Tibial nerve (tissue), 4 donors: ENCODE measurements around the gene USP25. TPM values are rescaled to one million over a fixed set of nuclear protein-coding genes. Genes with fewer than 3 reads are reported as not detected.

Experiments used
- DNase-seq, 2 donors: peaks; one replicate each; pipeline ENCODE4 v3.0.0-alpha.2; 2019; ENCODE audit warnings: low spot score in 2 of 2
- H3K27ac ChIP-seq, 4 donors: fragments of 200-600 bp; sonication (generic) in 3 of 4; one replicate each; pipeline ENCODE4 v1.5.1; 2017 to 2019; ENCODE audit warnings: mild to moderate bottlenecking in 1 of 4
- H3K27me3 ChIP-seq, 2 donors: fragments of 200-600 bp; sonication (generic) in 1 of 2; one replicate each; pipeline versions ENCODE4 v1.5.1 to v1.6.0; 2017 to 2019
- H3K36me3 ChIP-seq, 3 donors: fragments of 200-600 bp; sonication (generic); one replicate each; pipeline ENCODE4 v1.5.1; 2018 to 2019
- H3K4me1 ChIP-seq, 4 donors: fragments of 200-600 bp; sonication (generic) in 3 of 4; one replicate each; pipeline ENCODE4 v1.5.1; 2017 to 2019
- H3K4me3 ChIP-seq, 4 donors: fragments of 200-600 bp; sonication (generic) in 3 of 4; one replicate each; pipeline ENCODE4 v1.5.1; 2017 to 2019; ENCODE audit warnings: mild to moderate bottlenecking in 1 of 4, moderate library complexity in 1 of 4
- H3K9me3 ChIP-seq, 4 donors: fragments of 200-600 bp; sonication (generic) in 3 of 4; one replicate each; pipeline ENCODE4 v1.5.1; 2017 to 2019
- CTCF ChIP-seq, 5 experiments: fragments of 200-600 bp in 3 of 5; fragments of 450-650 bp in 2 of 5; sonication (generic) in 3 of 5; IDR thresholded peaks; one replicate each; pipeline ENCODE4 v1.5.1; 2016 to 2019; ENCODE audit warnings: antibody characterized with exemption in 5 of 5, mild to moderate bottlenecking in 3 of 5, moderate library complexity in 2 of 5
- EP300 ChIP-seq, 2 donors: sonication (generic); formaldehyde crosslinking; IDR thresholded peaks; one replicate each; pipeline ENCODE4 v1.6.1; 2017; ENCODE audit warnings: antibody characterized with exemption in 2 of 2, mild to moderate bottlenecking in 1 of 2
- POLR2A ChIP-seq, 2 donors: fragments of 450-650 bp; IDR thresholded peaks; one replicate each; pipeline ENCODE4 v1.6.1; 2017; ENCODE audit warnings: antibody characterized with exemption in 2 of 2, mild to moderate bottlenecking in 2 of 2, moderate library complexity in 2 of 2
- WGBS, 2 donors: methylation state at CpG; one replicate each; pipeline ENCODE4 v1.1.5; 2018; 5-methylcytosine and 5-hydroxymethylcytosine counted together
- total RNA-seq, 4 donors: library from RNA; depleted of rRNA; stranded (reverse); fragments of >200 nt; gene quantifications; one replicate each; pipeline ENCODE4 v1.1.0, GENCODE V29; 2016

The USP25 gene
- total RNA-seq, 4 donors from 2014 or later: 59.6 to 79.8 (median 69.9) TPM

DNA sequence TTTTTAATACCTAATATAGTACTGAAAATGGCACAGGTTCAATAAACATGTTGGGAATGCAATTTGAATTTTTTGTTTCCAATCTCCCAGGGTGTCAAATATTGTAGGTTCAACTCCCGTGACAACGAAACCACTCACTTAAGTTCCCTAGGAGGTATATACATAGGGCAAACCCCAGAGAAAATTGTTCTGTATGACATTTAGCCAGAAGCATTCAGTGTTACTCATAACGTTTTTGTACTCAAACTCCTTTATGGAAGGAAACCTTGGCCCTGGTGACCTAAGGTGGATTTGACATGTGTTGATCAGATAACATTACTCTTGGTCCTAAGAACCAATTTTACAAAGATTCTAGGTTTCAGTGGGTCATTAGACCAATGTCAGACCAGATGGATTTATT is 110.6 kb downstream of the USP25 start:
- DNase-seq: no peak
- 84 to 87% methylated on average over 3 of the region's 3 CpGs for WGBS, 2 donors
- Histone ChIP-seq H3K27ac (no peak overlapping the region), H3K27me3 (no peaks in the 10 kb centered on the region), H3K9me3 (no peaks in the 10 kb centered on the region), H3K36me3 (peaks cover 0 to 12% (median 0%) of the 10 kb centered on the region in 3 donors), H3K4me1 (peaks cover 0 to 24% (median 5%) of the 10 kb centered on the region in 4 donors), H3K4me3 (no peak overlapping the region)
- no peak for TF ChIP-seq CTCF (IDR thresholded peaks at IDR 0.05)

DNA sequence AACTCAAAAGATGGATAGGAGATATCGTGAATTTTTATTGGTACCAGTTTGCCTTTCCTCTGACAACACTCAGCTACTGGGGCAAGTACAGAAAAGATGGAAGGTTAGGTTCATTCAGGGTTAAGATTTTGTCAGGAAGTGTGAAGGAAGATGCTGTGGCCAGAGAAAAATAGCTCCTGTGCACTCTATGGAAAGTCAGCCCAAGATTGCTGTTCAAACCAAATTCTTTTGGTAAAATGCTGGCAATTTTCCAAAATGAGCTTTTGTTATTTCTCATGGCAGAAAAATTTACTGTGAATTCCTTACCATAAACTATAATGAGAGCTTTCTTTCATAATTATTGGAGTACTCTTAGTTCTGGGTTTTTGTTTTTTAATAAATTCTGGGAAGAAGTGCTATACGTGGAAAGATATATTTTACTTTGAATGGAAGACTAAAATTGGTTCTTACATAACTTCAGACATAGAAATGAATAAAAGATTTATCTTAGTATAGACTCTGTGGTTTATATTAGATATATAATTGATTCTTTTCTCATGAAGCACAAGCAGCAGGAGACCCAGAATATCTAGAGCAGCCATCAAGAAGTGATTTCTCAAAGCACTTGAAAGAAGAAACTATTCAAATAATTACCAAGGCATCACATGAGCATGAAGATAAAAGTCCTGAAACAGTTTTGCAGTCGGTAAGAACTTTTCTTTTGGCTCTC is 112.2 kb downstream of the USP25 start:
- DNase-seq: no peak
- peaks cover 0 to 12% (median 0%) of the 10 kb centered on the region in 3 donors for H3K36me3 ChIP-seq
- H3K4me1 ChIP-seq: peaks cover 0 to 24% (median 5%) of the 10 kb centered on the region in 4 donors
- no peaks in the 10 kb centered on the region for H3K27me3 ChIP-seq
- TF ChIP-seq CTCF (IDR thresholded peaks at IDR 0.05): no peak
- TF ChIP-seq POLR2A (IDR thresholded peaks at IDR 0.05): no peak
- TF ChIP-seq EP300 (IDR thresholded peaks at IDR 0.05): no peak
- 46 to 48% methylated on average over 3 of the region's 3 CpGs for WGBS, 2 donors
- H3K27ac ChIP-seq: peak overlapping the region in 1 of 4 donors; percentile 21
- H3K9me3 ChIP-seq: no peaks in the 10 kb centered on the region
- H3K4me3 ChIP-seq: no peak overlapping the region

DNA sequence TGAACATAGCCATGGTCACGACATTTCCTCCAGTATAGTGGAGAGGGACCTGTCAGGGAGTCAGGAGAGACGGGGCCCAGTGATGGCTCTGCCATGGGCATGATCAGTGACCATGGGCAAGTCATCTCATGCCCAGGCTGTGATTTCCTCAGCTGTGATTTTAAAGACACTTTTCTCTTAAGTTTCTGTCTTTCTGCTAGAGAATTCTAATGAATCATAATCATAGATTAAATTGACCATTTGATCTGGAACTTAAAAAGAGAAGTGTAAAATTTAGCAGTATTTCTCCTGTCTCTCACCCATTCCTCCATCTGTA is 112.7 kb downstream of the USP25 start:
- TF ChIP-seq POLR2A (IDR thresholded peaks at IDR 0.05): no peak
- no peak for TF ChIP-seq EP300 (IDR thresholded peaks at IDR 0.05)
- TF ChIP-seq CTCF (IDR thresholded peaks at IDR 0.05): no peak
- DNase-seq: no peak
- peaks cover 0 to 12% (median 0%) of the 10 kb centered on the region in 3 donors for H3K36me3 ChIP-seq
- H3K9me3 ChIP-seq: no peaks in the 10 kb centered on the region
- no peak overlapping the region for H3K4me3 ChIP-seq
- H3K27me3 ChIP-seq: no peaks in the 10 kb centered on the region
- peak overlapping the region in 1 of 4 donors; percentile 5 for H3K27ac ChIP-seq
- WGBS, 2 donors: 60 to 89% methylated on average over 2 of the region's 2 CpGs
- peaks cover 0 to 21% (median 5%) of the 10 kb centered on the region in 4 donors for H3K4me1 ChIP-seq

GRCh38 chr21:15843766-15844165 is 114.0 kb downstream of the USP25 start:
- TF ChIP-seq POLR2A (IDR thresholded peaks at IDR 0.05): no peak
- no peak for TF ChIP-seq EP300 (IDR thresholded peaks at IDR 0.05)
- TF ChIP-seq CTCF (IDR thresholded peaks at IDR 0.05): no peak
- no peak overlapping the region for H3K27ac ChIP-seq
- peaks cover 0 to 22% (median 5%) of the 10 kb centered on the region in 4 donors for H3K4me1 ChIP-seq
- H3K27me3 ChIP-seq: no peaks in the 10 kb centered on the region
- H3K9me3 ChIP-seq: no peaks in the 10 kb centered on the region
- peaks cover 0 to 8% (median 0%) of the 10 kb centered on the region in 3 donors for H3K36me3 ChIP-seq
- no peak overlapping the region for H3K4me3 ChIP-seq
- 93 to 98% methylated on average over 1 of the region's 1 CpG for WGBS, 2 donors
- DNase-seq: no peak

- no peaks in the 10 kb centered on the region for H3K9me3 ChIP-seq
- H3K27me3 ChIP-seq: no peaks in the 10 kb centered on the region
- peaks cover 0 to 8% (median 0%) of the 10 kb centered on the region in 4 donors for H3K4me1 ChIP-seq
- no peak overlapping the region for H3K27ac ChIP-seq
- DNase-seq: no peak
- 75 to 78% methylated on average over 4 of the region's 4 CpGs for WGBS, 2 donors
- TF ChIP-seq POLR2A (IDR thresholded peaks at IDR 0.05) (no peak), EP300 (IDR thresholded peaks at IDR 0.05) (no peak), CTCF (IDR thresholded peaks at IDR 0.05) (no peak)
- H3K36me3 ChIP-seq: peaks cover 0 to 7% (median 0%) of the 10 kb centered on the region in 3 donors
- H3K4me3 ChIP-seq: no peak overlapping the region
These were observed 119.1 kb downstream of the USP25 start for GRCh38 chr21:15848634-15849560.
